ENCODE measurements around the gene MSANTD1.

DNA sequence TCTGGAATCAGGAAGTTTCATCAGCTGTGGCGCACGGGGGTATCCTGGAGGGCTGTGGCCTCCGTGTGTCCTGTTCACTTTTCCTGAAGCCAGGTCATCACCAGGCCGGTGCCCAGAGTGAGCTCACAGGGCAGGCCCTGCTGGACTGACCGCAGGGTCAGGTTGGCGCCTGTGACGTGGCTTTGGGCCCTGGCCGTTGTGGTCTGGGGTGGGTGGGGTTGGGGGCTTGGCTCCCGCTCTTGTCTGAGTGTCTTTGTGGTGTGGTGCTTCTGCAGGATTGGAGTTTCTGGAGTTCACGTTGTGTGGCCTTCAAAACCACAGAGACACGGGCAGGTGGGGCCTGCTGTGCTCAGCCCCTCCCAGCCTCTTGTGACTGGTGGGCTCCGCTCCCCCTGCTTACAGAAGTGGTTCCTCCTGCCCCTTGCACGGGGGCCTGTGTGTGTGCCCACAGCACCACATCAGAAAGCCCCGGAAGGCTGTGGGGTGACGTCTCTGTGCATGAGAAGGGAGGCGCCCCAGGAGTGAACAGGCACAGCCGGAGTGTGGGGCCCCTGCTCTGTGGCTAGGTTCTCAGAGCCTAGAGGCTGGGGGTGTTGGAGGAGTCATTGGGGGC is 53.3 kb downstream of the MSANTD1 start:
- TF ChIP-seq CTCF (IDR thresholded peaks at IDR 0.05; ENCODE audit: insufficient read depth, low read length) (no peak), REST (IDR thresholded peaks at IDR 0.05; ENCODE audit: insufficient replicate concordance, low read depth) (no peak), GABPA (IDR thresholded peaks at IDR 0.05; ENCODE audit: low read depth) (no peak)

Measured in HL-60 (cell line).